DND-41 (cell line): ENCODE data around the gene TAS2R60.

Experiments
- CTCF ChIP-seq: IDR thresholded peaks from 2 replicates; pipeline ENCODE4 v1.5.1; 2012; ENCODE audit warnings: borderline replicate concordance, low read length, moderate library complexity, mild to moderate bottlenecking; ENCODE audit not compliant: poor library complexity, severe bottlenecking; ENCODE audit errors: extremely low read depth
- EZH2 ChIP-seq: IDR thresholded peaks from 3 replicates; pipeline ENCODE4 v1.6.1; 2012; ENCODE audit warnings: borderline replicate concordance, low read depth, mild to moderate bottlenecking, moderate library complexity, low read length, inconsistent platforms; ENCODE audit not compliant: severe bottlenecking

- TF ChIP-seq CTCF = no peak
- TF ChIP-seq EZH2 = no peak
These were observed 44.6 kb upstream of the TAS2R60 start for GRCh38 chr7:143398616-143399015.
